HG03460 (cell line): Measurements from ENCODE around the gene SOX5.
"Not testable (repeated sequence)": the region's sequence is repeated elsewhere in the genome, so short reads cannot be mapped to it uniquely, and the experiment has no call there.

Experiments
- ATAC-seq: cut with Tn5 transposase; IDR thresholded peaks from one replicate; pipeline ENCODE4 v1.9.1; 2021; ENCODE audit not compliant: unreplicated experiment

SOX5 gene

DNA sequence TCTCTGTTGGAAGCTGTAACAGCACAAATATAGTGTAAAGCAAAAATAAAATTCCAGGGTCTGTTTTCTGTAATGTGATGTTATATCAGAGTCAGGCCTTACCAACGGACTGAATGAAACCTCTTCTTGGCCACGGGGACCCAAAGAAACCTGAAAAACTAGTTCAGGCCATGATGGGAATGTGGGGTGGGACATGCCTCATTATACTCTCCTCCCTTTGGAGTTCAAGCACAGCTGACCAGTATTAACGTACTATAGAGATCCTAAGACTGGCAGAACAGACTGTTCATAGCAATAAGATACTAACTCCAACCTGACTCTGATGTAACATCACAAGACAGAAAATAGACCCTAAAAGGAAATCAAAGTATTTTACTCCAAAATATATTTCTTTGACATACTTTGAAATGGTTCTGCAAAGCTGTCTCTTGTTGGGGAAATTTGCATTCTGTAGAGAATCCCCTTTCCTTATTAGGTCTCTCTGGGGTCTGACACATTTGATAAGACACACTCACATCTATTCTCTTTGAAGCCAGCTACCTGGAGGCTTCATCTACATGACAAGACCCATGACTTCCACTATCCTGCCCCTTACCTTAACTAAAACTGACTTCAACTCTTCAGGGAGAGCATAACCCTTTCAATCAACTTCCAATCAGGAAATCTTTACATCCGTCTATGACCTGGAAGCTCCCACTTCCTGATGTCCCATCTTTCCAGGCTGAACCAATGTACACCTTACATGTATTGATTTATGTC lies 444.6 kb downstream of the SOX5 start:
- ATAC-seq = no peak

DNA sequence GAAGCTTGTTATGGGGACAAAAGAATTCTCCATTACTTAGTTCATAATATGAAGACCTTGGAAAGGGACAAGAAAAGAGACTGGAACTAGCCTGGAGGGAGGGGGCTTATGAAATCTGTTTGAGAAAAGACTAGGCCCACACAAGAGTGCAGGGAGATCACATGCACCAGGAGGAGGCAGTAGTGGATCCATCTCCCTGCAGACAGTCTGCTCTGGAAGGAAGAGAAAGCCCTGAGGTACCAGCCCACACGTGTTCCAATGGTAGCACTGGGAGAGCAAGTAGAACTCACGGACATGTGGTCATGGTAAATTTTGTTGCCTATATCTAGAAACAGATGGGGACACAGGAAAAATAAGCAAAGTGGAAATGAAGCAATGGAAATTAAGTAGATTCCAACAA lies 445.4 kb downstream of the SOX5 start:
- ATAC-seq = no peak

DNA sequence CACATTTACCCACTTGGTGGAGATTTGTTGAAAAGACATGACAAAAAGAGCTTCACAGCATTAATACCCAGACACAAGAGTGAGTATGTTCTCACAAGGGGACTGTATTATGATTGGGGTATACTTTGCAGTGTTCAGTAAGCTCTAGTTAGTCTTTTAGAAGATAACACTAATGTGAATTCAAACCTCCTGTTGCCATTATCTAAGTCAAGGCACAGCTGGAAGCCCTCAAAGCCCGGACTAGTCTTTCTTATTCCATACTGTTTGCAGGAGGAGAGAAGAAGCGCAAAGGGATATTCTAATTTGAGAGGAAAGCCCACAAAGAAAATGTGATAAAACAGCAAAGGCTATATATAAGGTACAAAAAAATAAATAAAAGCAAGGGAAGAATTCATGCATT lies 445.9 kb downstream of the SOX5 start:
- ATAC-seq = no peak

DNA sequence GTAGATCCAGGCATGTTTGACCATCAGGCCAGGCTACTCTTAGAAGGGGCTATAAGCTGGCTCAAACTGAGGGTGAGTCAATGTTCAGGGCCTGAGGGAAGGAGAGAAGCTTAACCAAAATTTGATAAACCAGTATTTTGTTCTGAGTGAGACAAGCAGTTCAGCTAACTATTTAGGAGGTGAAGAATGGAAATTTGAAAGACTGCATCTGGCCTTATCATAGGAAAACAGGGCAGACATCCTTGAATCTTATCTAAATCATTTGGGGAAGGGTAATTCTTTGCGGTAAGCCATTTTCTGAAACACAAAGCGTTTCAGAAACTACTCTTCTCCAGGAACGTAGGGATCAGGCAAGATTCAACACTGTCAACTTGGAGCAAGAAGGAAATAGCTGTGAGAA lies 447.2 kb downstream of the SOX5 start:
- ATAC-seq = no peak

DNA sequence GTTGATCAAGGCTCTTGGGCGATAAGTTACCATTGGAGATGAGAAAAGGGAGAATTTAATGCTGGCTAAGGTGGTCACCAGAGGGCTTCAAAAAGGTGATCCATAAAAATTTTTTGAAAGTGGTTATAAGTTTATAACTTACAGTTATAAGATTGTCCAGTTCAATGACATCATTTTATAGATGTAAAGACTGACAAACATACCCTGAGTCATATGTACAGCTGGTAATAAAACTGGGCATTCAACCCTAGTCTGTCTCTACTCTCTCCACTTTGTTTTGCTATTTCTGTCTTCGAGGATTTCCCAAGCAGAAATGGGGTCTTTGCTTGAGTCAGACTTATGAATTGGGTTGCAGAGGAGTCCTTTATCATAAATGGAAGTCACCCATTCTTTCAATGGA lies 454.0 kb downstream of the SOX5 start:
- no peak for ATAC-seq

DNA sequence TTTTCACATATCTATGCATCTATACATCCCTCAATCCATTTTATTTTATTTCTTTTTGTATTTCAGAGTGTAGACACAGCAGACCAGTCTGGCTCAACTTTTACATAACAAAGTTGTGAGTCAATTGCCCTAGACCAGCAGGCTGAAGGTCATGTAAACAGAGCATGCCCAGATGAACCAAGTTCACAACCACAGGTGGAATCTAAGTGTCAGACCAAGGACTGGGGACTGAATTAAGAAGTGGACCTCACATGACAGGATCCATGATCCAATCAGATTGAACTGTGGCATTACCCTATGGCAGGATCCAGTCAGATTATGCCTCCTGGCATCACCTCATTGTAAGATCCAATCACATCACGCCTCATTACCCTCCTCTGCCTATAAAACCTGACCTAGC lies 455.8 kb downstream of the SOX5 start:
- ATAC-seq = no peak

DNA sequence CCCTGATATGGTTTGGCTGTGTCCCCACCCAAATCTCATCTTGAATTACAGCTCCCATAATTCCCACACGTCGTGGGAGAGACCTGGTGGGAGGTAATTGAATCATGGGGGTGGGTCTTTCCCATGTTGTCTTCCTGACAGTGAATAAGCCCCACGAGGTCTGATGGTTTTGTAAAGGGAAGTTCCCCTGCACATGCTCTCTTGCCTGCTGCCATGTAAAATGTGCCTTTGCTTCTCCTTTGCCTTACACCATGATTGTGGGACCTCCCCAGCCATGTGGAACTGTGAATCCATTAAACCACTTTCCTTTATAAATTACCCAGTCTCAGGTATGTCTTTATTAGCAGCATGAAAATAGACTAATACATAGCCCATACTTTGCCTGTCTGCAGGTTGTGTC lies 458.4 kb downstream of the SOX5 start:
- ATAC-seq = not testable (repeated sequence)

DNA sequence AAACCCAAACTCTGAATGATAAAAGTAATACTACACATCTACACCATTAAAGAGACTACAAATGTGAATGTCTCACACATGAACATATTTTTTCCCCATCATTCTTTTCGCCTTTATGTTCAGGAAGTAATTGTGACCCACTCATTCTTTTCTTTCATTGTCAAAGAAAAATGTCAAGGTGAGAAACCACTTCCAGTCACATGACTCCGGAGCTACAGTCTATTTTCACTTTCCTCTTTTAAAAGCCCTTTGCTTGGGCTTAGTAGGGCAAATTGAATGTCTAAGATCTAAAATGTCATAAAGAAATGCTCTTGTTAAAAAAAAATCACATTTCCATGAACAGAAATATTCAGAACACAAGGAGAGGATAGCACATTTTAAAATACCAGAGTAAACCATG lies 461.3 kb downstream of the SOX5 start:
- ATAC-seq = no peak

DNA sequence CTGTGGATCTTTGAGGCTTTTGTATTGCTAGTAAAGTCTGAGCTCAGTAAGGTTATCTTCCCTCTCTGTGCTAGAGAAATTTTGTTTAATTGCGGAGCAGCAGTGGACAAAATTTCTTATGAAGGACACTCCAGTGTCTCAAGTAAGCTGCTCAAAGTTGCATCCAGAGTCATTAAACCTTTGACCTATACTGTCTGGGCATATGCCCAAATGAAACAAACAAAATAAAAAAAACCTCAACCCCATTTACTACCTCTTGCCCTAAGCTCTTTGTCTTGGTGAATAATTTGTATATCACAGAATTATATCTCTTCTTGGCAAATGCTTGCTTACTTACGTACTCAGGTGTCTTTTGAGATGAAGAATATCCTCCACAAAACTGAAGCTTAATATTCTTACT lies 465.2 kb downstream of the SOX5 start:
- ATAC-seq = no peak

DNA sequence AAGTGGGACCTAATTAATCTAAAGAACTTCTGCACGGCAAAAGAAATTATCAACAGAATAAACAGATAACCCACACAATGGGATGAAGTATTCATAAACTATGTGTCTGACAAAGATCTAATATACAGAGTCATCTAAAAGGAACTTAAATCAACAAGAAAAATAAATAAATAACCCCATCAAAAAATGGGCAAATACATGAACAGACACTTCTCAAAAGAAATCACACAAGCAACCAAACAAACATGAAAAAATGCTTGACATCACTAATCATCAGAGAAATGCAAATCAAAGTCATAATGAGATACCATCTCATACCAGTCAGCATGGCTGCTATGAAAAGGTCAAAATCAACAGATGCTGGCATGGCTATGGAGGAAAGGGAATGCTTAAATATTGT lies 466.9 kb downstream of the SOX5 start:
- ATAC-seq = no peak
